Nephron progenitor cell (in vitro differentiated cells): ENCODE measurements around the gene KRT82.

ENCODE experiments used
- DNase-seq: peaks from one replicate; pipeline ENCODE4 v3.0.0; 2021
- H3K27ac Mint-ChIP-seq: 2 replicates; pipeline ENCODE4 v1.8.0; 2021; ENCODE audit warnings: mild to moderate bottlenecking, moderate library complexity, mixed read lengths
- H3K27me3 Mint-ChIP-seq: 2 replicates; pipeline ENCODE4 v1.8.0; 2021; ENCODE audit warnings: mild to moderate bottlenecking, low read depth, mixed read lengths; ENCODE audit not compliant: poor library complexity
- H3K36me3 Mint-ChIP-seq: 2 replicates; pipeline ENCODE4 v1.8.0; 2021; ENCODE audit warnings: low read depth, mixed read lengths
- H3K4me1 Mint-ChIP-seq: 2 replicates; pipeline ENCODE4 v1.8.0; 2021; ENCODE audit warnings: mixed read lengths
- H3K4me3 Mint-ChIP-seq: 2 replicates; pipeline ENCODE4 v1.8.0; 2021; ENCODE audit warnings: mild to moderate bottlenecking, moderate library complexity, mixed read lengths
- H3K9me3 Mint-ChIP-seq: 2 replicates; pipeline ENCODE4 v1.8.0; 2021; ENCODE audit warnings: mild to moderate bottlenecking, moderate library complexity, mixed read lengths
- TF ChIP-seq, protein P1 (sequence below): fragments of 200-600 bp; sonication (generic); IDR thresholded peaks from 2 replicates; pipeline ENCODE4 v1.5.0; 2021; ENCODE audit warnings: antibody characterized with exemption

KRT82 gene

DNA sequence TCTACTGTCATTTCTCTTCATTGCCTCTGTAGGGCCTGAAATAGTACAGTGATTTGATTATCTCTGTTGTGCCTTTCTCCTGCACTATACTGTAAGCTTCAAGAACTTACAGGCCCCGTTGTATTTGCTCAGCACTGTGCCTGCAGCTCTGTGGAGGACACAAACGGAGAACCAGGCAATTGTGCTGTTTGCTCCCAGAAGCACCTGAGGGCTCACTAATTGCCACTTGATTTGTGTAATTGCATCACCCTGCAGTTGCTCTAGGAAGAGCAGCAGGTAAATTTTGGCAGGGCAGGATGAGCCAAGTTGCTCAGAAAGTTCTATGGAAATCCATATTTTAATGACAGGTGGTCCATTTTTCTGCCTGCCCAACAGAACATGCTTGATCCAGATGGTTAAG, 11.6 kb upstream of the KRT82 start:
- TF ChIP-seq, protein P1, sequence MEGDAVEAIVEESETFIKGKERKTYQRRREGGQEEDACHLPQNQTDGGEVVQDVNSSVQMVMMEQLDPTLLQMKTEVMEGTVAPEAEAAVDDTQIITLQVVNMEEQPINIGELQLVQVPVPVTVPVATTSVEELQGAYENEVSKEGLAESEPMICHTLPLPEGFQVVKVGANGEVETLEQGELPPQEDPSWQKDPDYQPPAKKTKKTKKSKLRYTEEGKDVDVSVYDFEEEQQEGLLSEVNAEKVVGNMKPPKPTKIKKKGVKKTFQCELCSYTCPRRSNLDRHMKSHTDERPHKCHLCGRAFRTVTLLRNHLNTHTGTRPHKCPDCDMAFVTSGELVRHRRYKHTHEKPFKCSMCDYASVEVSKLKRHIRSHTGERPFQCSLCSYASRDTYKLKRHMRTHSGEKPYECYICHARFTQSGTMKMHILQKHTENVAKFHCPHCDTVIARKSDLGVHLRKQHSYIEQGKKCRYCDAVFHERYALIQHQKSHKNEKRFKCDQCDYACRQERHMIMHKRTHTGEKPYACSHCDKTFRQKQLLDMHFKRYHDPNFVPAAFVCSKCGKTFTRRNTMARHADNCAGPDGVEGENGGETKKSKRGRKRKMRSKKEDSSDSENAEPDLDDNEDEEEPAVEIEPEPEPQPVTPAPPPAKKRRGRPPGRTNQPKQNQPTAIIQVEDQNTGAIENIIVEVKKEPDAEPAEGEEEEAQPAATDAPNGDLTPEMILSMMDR: no peak
- no peaks in the 10 kb centered on the region for H3K9me3 Mint-ChIP-seq
- H3K27me3 Mint-ChIP-seq: peaks cover 4% of the 10 kb centered on the region
- peaks cover 25% of the 10 kb centered on the region for H3K4me1 Mint-ChIP-seq
- no peak overlapping the region for H3K27ac Mint-ChIP-seq
- no peaks in the 10 kb centered on the region for H3K36me3 Mint-ChIP-seq
- no peak for DNase-seq
- H3K4me3 Mint-ChIP-seq: no peak overlapping the region

DNA sequence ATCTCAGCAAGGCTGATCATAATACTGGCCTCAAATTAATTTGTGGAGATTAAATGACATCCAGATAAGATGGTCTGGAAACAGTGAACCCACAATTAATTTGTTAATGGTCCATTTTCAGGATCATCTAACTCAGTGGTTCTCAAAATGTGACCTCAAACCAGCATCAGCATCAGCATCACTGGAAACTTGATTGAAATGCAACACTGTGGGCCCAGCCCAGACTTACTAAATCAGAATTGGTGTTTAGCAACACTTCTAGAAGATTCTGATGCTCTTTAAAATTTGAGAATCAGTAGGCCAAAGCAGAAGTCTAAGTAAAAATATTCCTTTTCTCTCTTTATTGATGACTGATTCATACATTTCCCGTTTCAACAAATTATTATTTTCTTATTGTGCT, 10.7 kb upstream of the KRT82 start:
- DNase-seq: no peak
- H3K36me3 Mint-ChIP-seq: no peaks in the 10 kb centered on the region
- peaks cover 22% of the 10 kb centered on the region for H3K4me1 Mint-ChIP-seq
- no peaks in the 10 kb centered on the region for H3K9me3 Mint-ChIP-seq
- H3K4me3 Mint-ChIP-seq: no peak overlapping the region
- TF ChIP-seq, protein P1: no peak
- H3K27ac Mint-ChIP-seq: no peak overlapping the region
- H3K27me3 Mint-ChIP-seq: no peaks in the 10 kb centered on the region

DNA sequence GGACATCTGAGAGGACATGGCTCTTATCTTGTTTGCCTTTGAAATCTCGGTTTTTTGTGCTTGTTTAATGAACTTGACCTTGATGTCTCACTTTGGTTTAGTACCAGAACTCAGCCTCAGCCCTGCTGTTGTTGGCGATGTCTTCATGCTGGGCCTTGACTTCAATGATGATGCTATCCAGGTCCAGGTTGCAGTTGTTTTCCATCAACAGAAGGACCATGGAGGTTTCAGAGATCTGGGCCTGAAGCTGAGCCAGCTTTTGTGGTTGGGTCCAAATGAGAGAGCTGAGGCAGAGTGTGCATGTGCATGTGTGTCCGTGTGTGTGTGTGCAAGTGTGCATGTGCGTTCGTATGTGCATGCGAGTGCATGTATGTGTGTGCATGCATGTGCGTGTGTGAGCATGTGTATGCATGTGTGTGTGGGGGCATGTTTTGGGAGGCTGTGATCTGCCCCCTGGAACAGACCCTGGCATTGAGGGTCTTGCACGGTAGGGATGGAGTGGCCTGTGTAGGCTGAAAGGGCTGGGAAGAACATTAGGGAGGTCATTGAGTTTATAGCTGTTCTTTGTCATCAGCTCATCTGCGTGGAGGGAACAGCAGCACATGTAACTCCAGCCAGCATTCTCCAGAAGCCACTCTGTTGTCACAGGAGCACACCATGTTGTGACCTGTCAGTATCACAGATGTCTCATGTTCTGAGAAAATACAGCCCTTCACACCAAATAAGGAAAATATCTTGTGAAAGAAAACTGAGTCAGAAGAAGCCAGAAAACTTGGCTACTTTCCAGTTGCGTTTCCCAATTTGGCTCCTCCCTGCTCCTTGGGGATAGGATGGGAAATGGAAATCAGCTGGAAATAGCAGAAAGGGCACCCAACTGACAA, 10.0 kb upstream of the KRT82 start:
- Mint-ChIP-seq H3K9me3 (peaks cover 1% of the 10 kb centered on the region), H3K4me3 (no peak overlapping the region), H3K36me3 (no peaks in the 10 kb centered on the region), H3K27ac (no peak overlapping the region), H3K27me3 (no peaks in the 10 kb centered on the region), H3K4me1 (peaks cover 22% of the 10 kb centered on the region)
- no peak for DNase-seq
- TF ChIP-seq, protein P1: no peak

DNA sequence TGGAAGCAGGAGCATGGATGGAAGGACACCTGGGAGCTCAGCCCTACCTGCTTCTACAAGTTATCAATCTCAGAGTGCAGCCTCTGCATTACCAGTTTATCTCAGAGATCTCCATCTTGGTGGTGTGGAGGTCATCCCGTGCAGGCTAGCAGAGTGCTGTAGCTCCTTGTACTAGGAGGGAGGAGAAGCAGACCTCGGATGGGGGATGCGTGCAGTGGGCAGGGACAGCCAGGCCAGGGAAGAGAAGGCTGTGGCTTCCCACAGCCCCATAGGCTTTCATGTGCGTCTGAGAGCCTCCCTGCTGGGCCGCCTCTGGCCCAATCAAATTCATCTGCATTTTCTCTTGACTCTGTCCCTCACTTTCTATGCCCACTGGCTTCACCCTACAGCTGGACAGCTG, 8.8 kb upstream of the KRT82 start:
- H3K36me3 Mint-ChIP-seq: no peaks in the 10 kb centered on the region
- TF ChIP-seq, protein P1: no peak
- H3K27me3 Mint-ChIP-seq: no peaks in the 10 kb centered on the region
- H3K9me3 Mint-ChIP-seq: peaks cover 6% of the 10 kb centered on the region
- no peak overlapping the region for H3K4me3 Mint-ChIP-seq
- DNase-seq: no peak
- no peak overlapping the region for H3K27ac Mint-ChIP-seq
- H3K4me1 Mint-ChIP-seq: peaks cover 22% of the 10 kb centered on the region

DNA sequence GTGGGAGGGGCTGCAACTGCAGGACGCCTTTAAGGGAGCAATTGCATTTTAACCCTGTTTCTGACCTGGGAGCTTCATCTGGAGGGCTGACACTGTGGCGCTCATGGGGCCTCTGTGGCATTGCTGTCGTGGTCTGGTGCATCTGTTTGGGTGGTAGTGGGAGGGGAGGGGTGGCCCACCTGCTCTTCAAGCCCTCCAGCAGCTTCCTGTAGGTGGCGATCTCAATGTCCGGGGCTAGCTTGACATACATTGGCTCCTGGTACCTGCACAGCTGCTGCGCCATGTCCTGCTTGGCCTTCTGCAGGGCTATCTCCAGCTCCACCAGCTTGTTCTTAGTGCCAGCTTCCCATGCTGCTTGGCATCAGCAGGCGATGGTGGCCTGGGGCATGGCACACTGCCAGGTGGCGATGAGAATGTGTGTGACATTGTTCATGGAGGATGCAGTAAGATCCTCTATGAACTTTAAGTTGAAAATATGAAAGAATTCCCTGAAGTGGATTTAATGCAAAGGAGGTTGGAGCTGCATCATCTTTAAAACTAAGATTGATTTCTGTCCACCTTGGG, 7.7 kb upstream of the KRT82 start:
- DNase-seq: no peak
- TF ChIP-seq, protein P1: no peak
- Mint-ChIP-seq H3K27ac (no peak overlapping the region), H3K9me3 (peaks cover 6% of the 10 kb centered on the region), H3K36me3 (no peaks in the 10 kb centered on the region), H3K4me3 (no peak overlapping the region), H3K4me1 (peaks cover 22% of the 10 kb centered on the region), H3K27me3 (no peaks in the 10 kb centered on the region)

DNA sequence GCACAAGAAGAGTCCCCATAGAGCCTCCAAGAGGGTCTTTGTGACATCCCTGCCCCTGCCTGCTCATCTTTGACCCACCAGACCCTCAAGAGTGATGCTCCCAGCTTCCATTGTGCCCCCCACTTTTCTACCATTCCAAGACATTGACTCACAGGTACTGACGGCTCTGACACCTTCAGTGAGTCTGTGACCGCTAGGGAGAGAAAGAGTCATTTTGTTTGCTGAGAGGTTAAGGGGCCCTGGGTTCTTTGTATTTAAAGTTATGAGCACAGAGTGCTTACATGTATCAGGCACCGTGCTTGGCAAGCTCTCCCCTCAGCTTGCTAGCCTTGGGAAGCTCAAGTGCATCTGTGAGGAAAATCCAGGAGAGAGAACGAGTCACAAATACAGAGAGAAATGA, 7.1 kb upstream of the KRT82 start:
- Mint-ChIP-seq H3K36me3 (no peaks in the 10 kb centered on the region), H3K4me1 (peaks cover 22% of the 10 kb centered on the region), H3K27ac (no peak overlapping the region), H3K27me3 (no peaks in the 10 kb centered on the region), H3K4me3 (no peak overlapping the region), H3K9me3 (peaks cover 13% of the 10 kb centered on the region)
- DNase-seq: no peak
- TF ChIP-seq, protein P1: no peak
